ENCODE data around the gene LYZL2.
"Not testable (repeated sequence)": the region's sequence is repeated elsewhere in the genome, so short reads cannot be mapped to it uniquely, and the experiment has no call there.

DNA sequence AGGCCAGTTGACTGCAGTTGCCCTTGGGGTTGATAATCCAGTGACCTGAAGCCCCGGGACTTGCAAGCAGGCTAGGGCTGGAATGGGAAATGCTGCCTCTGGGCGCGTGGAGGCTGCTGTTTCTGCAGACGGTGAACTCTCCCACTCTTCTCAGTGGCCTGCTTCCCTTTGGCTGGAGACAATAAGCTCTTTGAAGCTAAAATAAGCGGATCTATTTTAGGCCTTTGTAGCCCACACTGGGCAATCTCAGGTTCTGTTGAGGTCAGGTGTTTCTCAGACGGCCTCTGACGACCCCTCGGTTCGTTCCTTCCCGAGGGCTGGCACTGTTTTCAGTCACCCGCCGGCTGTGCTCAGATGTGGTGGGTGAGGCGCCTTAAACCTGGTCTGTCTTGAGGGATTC is 43.7 kb upstream of the LYZL2 start:
- TF ChIP-seq, protein P1, sequence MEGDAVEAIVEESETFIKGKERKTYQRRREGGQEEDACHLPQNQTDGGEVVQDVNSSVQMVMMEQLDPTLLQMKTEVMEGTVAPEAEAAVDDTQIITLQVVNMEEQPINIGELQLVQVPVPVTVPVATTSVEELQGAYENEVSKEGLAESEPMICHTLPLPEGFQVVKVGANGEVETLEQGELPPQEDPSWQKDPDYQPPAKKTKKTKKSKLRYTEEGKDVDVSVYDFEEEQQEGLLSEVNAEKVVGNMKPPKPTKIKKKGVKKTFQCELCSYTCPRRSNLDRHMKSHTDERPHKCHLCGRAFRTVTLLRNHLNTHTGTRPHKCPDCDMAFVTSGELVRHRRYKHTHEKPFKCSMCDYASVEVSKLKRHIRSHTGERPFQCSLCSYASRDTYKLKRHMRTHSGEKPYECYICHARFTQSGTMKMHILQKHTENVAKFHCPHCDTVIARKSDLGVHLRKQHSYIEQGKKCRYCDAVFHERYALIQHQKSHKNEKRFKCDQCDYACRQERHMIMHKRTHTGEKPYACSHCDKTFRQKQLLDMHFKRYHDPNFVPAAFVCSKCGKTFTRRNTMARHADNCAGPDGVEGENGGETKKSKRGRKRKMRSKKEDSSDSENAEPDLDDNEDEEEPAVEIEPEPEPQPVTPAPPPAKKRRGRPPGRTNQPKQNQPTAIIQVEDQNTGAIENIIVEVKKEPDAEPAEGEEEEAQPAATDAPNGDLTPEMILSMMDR (IDR thresholded peaks at IDR 0.05; ENCODE audit: low read depth, low read length, missing input control), result not testable (repeated sequence)
- TF ChIP-seq, protein P2, sequence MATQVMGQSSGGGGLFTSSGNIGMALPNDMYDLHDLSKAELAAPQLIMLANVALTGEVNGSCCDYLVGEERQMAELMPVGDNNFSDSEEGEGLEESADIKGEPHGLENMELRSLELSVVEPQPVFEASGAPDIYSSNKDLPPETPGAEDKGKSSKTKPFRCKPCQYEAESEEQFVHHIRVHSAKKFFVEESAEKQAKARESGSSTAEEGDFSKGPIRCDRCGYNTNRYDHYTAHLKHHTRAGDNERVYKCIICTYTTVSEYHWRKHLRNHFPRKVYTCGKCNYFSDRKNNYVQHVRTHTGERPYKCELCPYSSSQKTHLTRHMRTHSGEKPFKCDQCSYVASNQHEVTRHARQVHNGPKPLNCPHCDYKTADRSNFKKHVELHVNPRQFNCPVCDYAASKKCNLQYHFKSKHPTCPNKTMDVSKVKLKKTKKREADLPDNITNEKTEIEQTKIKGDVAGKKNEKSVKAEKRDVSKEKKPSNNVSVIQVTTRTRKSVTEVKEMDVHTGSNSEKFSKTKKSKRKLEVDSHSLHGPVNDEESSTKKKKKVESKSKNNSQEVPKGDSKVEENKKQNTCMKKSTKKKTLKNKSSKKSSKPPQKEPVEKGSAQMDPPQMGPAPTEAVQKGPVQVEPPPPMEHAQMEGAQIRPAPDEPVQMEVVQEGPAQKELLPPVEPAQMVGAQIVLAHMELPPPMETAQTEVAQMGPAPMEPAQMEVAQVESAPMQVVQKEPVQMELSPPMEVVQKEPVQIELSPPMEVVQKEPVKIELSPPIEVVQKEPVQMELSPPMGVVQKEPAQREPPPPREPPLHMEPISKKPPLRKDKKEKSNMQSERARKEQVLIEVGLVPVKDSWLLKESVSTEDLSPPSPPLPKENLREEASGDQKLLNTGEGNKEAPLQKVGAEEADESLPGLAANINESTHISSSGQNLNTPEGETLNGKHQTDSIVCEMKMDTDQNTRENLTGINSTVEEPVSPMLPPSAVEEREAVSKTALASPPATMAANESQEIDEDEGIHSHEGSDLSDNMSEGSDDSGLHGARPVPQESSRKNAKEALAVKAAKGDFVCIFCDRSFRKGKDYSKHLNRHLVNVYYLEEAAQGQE (IDR thresholded peaks at IDR 0.05), result not testable (repeated sequence)
- TF ChIP-seq HNF4A (conservative IDR thresholded peaks at IDR 0.05); JUND (IDR thresholded peaks at IDR 0.05); RXRA (IDR thresholded peaks at IDR 0.05); HNF4G (IDR thresholded peaks at IDR 0.05); RAD21 (IDR thresholded peaks at IDR 0.05); YY1 (IDR thresholded peaks at IDR 0.05); FOXA1 (IDR thresholded peaks at IDR 0.05); TAF1 (conservative IDR thresholded peaks at IDR 0.05): not testable (repeated sequence)
- TF ChIP-seq, protein P3, sequence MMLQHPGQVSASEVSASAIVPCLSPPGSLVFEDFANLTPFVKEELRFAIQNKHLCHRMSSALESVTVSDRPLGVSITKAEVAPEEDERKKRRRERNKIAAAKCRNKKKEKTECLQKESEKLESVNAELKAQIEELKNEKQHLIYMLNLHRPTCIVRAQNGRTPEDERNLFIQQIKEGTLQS (IDR thresholded peaks at IDR 0.05), result not testable (repeated sequence)
- TF ChIP-seq, protein P4, sequence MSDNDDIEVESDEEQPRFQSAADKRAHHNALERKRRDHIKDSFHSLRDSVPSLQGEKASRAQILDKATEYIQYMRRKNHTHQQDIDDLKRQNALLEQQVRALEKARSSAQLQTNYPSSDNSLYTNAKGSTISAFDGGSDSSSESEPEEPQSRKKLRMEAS (IDR thresholded peaks at IDR 0.05), result not testable (repeated sequence)
- TF ChIP-seq, protein P5, sequence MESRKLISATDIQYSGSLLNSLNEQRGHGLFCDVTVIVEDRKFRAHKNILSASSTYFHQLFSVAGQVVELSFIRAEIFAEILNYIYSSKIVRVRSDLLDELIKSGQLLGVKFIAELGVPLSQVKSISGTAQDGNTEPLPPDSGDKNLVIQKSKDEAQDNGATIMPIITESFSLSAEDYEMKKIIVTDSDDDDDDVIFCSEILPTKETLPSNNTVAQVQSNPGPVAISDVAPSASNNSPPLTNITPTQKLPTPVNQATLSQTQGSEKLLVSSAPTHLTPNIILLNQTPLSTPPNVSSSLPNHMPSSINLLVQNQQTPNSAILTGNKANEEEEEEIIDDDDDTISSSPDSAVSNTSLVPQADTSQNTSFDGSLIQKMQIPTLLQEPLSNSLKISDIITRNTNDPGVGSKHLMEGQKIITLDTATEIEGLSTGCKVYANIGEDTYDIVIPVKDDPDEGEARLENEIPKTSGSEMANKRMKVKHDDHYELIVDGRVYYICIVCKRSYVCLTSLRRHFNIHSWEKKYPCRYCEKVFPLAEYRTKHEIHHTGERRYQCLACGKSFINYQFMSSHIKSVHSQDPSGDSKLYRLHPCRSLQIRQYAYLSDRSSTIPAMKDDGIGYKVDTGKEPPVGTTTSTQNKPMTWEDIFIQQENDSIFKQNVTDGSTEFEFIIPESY (IDR thresholded peaks at IDR 0.05), result not testable (repeated sequence)

All from liver (tissue), 3 donors.